ENCODE data around the gene KIAA1755. TPM values are rescaled to one million over a fixed set of nuclear protein-coding genes. Genes with fewer than 3 reads are reported as not detected.

Gene KIAA1755
- total RNA-seq, 4 donors from 2014 or later = 12.0 to 36.3 (median 23.1) TPM

GRCh38 chr20:38229376-38230252 lies 30.9 kb downstream of the KIAA1755 start:
- WGBS, 2 donors = 81 to 84% methylated on average over 6 of the region's 6 CpGs
- no peaks in the 10 kb centered on the region for H3K27me3 ChIP-seq
- peaks cover 0 to 67% (median 0%) of the 10 kb centered on the region in 3 donors for H3K36me3 ChIP-seq
- H3K4me1 ChIP-seq = peaks cover 0 to 11% (median 0%) of the 10 kb centered on the region in 4 donors
- DNase-seq (ENCODE audit: low spot score in 2 of 2) = peak in 1 of 2 donors; percentile 45
- no peak overlapping the region for H3K4me3 ChIP-seq
- H3K9me3 ChIP-seq = no peaks in the 10 kb centered on the region
- TF ChIP-seq CTCF (IDR thresholded peaks at IDR 0.05) (peak; percentile 25 to 71 (median 44)), POLR2A (IDR thresholded peaks at IDR 0.05) (no peak), EP300 (IDR thresholded peaks at IDR 0.05) (no peak)
- peak overlapping the region in 1 of 4 donors; percentile 15 for H3K27ac ChIP-seq

DNA sequence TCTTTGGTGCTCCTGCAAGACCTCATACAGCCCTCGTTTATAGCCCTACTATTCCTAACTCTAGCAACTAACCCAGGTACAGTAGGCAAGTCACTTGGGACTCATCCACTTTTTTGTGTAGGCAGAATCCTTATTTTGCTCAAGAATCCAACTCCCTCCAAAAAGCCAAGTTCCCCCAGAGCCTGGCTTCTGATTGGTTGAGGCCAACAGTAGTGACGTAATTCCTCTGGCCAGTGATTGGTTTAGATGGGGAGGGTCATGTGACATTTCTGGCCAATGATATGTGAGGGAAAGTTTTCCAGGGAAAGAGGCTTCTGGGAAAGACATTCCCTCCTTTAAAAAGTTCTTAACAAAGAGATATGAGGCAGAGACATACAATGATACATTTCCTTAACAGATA lies 32.1 kb downstream of the KIAA1755 start:
- no peak overlapping the region for H3K27ac ChIP-seq
- H3K36me3 ChIP-seq = peaks cover 0 to 61% (median 0%) of the 10 kb centered on the region in 3 donors
- H3K27me3 ChIP-seq = no peaks in the 10 kb centered on the region
- DNase-seq (ENCODE audit: low spot score in 2 of 2) = no peak
- peaks cover 0 to 11% (median 0%) of the 10 kb centered on the region in 4 donors for H3K4me1 ChIP-seq
- TF ChIP-seq EP300 (IDR thresholded peaks at IDR 0.05) = no peak
- TF ChIP-seq CTCF (IDR thresholded peaks at IDR 0.05) = no peak
- TF ChIP-seq POLR2A (IDR thresholded peaks at IDR 0.05) = no peak
- H3K4me3 ChIP-seq = no peak overlapping the region
- 61 to 63% methylated on average over 2 of the region's 2 CpGs for WGBS, 2 donors
- H3K9me3 ChIP-seq = no peaks in the 10 kb centered on the region

- Histone ChIP-seq H3K4me1 (peaks cover 0 to 11% (median 0%) of the 10 kb centered on the region in 4 donors), H3K27me3 (no peaks in the 10 kb centered on the region), H3K36me3 (peaks cover 0 to 64% (median 0%) of the 10 kb centered on the region in 3 donors), H3K4me3 (no peak overlapping the region), H3K9me3 (no peaks in the 10 kb centered on the region), H3K27ac (no peak overlapping the region)
- WGBS, 2 donors = 88 to 91% methylated on average over 11 of the region's 11 CpGs
- DNase-seq (ENCODE audit: low spot score in 2 of 2) = no peak
- TF ChIP-seq EP300 (IDR thresholded peaks at IDR 0.05) (no peak), POLR2A (IDR thresholded peaks at IDR 0.05) (no peak), CTCF (IDR thresholded peaks at IDR 0.05) (no peak)
These were observed 32.8 kb downstream of the KIAA1755 start for GRCh38 chr20:38227420-38228360.

- peaks cover 0 to 5% (median 0%) of the 10 kb centered on the region in 4 donors for H3K4me1 ChIP-seq
- H3K9me3 ChIP-seq = no peaks in the 10 kb centered on the region
- DNase-seq (ENCODE audit: low spot score in 2 of 2) = no peak
- H3K27me3 ChIP-seq = no peaks in the 10 kb centered on the region
- 77 to 80% methylated on average over 6 of the region's 6 CpGs for WGBS, 2 donors
- H3K4me3 ChIP-seq = no peak overlapping the region
- H3K27ac ChIP-seq = no peak overlapping the region
- H3K36me3 ChIP-seq = peaks cover 0 to 64% (median 0%) of the 10 kb centered on the region in 3 donors
- no peak for TF ChIP-seq POLR2A (IDR thresholded peaks at IDR 0.05)
- no peak for TF ChIP-seq CTCF (IDR thresholded peaks at IDR 0.05)
- TF ChIP-seq EP300 (IDR thresholded peaks at IDR 0.05) = no peak
These were observed 34.0 kb downstream of the KIAA1755 start for GRCh38 chr20:38226553-38226952.

All from tibial nerve (tissue), 4 donors.